Measurements from ENCODE around the gene FNDC3B. TPM values are rescaled to one million over a fixed set of nuclear protein-coding genes. Genes with fewer than 3 reads are reported as not detected.

Gene FNDC3B
- total and polyA plus RNA-seq, 2 donors (not counting 1 experiment from before 2014, with no cell fraction given) = 1.2 to 9.2 TPM

DNA sequence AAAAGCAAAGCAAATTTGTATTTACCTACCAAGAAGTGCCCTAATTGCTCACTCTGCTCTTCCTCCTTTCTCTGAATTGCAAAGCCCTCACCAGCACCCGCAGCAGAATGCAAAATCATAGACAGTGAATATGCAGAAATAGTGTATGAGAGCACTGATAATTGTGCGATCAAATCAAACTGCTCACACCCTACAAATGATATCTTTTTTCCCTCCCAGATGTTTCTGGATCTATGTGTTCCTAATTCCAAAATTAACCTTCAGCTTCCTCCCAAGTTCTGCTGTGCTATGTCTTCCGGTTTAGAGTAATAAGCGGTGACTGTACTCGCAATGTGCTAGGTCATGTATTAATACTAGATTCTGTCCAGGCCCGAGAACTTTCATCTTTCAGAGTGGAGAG lies 405.4 kb downstream of the FNDC3B start:
- Histone ChIP-seq H3K4me3 (ENCODE audit: control extremely low read depth in 1 of 5, extremely low read depth in 1 of 5, insufficient read depth in 1 of 5, low read depth in 2 of 5, low read length in 4 of 5) (no peak overlapping the region), H3K79me2 (ENCODE audit: control insufficient read depth, insufficient read depth, low read length) (no peaks in the 10 kb centered on the region), H3K36me3 (replicated peaks in 1 of 2; ENCODE audit: control extremely low read depth in 1 of 2, control insufficient read depth in 1 of 2, extremely low read depth in 1 of 2, insufficient read depth in 2 of 2, low read length in 1 of 2) (no peaks in the 10 kb centered on the region), H3K27ac (ENCODE audit: low read length in 2 of 2) (no peak overlapping the region), H2AFZ (ENCODE audit: insufficient read depth, low read depth, low read length, poor library complexity, severe bottlenecking) (no peak overlapping the region), H3K27me3 (replicated peaks in 1 of 4; ENCODE audit: control extremely low read depth in 1 of 4, control insufficient read depth in 3 of 4, insufficient read depth in 4 of 4, low read length in 3 of 4) (peaks cover 0 to 30% (median 24%) of the 10 kb centered on the region in 4 experiments), H4K20me1 (ENCODE audit: control insufficient read depth, insufficient read depth, low read length, poor library complexity, severe bottlenecking) (no peaks in the 10 kb centered on the region), H3K9ac (ENCODE audit: low read length) (no peak overlapping the region), H3K9me3 (ENCODE audit: control extremely low read depth in 1 of 3, control insufficient read depth in 2 of 3, insufficient read depth in 1 of 3, low read length in 2 of 3) (peaks cover 0 to 22% (median 1%) of the 10 kb centered on the region in 3 donors), H3K4me2 (replicated peaks; ENCODE audit: low read depth, low read length, poor library complexity, severe bottlenecking) (no peak overlapping the region), H3K4me1 (ENCODE audit: control insufficient read depth in 2 of 2, insufficient read depth in 2 of 2, low read length in 2 of 2) (peaks cover 7 to 28% of the 10 kb centered on the region in 2 donors)
- Mint-ChIP-seq H3K27me3 (peaks cover 59% of the 10 kb centered on the region), H3K27ac (no peak overlapping the region), H3K4me3 (no peak overlapping the region), H3K9me3 (ENCODE audit: insufficient read depth) (no peaks in the 10 kb centered on the region), H3K4me1 (peaks cover 18% of the 10 kb centered on the region)
- ATAC-seq (ENCODE audit: low read depth) = no peak
- intact Hi-C loops (cut with micrococcal nuclease) = no loop called here
- 94% methylated on average over 5 of the region's 6 CpGs for WGBS (ENCODE audit: insufficient coverage)
- ChIA-PET CTCF (interaction anchor here (1.2 kb wide), 1 partner anchor 14 kb away, joined by 3 read pairs; no protein-coding TSS in a partner anchor), POLR2A (no interaction called here)
- DNase-seq = no peak
- no peak for TF ChIP-seq EZH2 (IDR thresholded peaks at IDR 0.05; ENCODE audit: borderline replicate concordance, insufficient read depth, low read depth, low read length, poor library complexity, severe bottlenecking)
- TF ChIP-seq, protein P1, sequence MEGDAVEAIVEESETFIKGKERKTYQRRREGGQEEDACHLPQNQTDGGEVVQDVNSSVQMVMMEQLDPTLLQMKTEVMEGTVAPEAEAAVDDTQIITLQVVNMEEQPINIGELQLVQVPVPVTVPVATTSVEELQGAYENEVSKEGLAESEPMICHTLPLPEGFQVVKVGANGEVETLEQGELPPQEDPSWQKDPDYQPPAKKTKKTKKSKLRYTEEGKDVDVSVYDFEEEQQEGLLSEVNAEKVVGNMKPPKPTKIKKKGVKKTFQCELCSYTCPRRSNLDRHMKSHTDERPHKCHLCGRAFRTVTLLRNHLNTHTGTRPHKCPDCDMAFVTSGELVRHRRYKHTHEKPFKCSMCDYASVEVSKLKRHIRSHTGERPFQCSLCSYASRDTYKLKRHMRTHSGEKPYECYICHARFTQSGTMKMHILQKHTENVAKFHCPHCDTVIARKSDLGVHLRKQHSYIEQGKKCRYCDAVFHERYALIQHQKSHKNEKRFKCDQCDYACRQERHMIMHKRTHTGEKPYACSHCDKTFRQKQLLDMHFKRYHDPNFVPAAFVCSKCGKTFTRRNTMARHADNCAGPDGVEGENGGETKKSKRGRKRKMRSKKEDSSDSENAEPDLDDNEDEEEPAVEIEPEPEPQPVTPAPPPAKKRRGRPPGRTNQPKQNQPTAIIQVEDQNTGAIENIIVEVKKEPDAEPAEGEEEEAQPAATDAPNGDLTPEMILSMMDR (IDR thresholded peaks at IDR 0.05) = no peak

DNA sequence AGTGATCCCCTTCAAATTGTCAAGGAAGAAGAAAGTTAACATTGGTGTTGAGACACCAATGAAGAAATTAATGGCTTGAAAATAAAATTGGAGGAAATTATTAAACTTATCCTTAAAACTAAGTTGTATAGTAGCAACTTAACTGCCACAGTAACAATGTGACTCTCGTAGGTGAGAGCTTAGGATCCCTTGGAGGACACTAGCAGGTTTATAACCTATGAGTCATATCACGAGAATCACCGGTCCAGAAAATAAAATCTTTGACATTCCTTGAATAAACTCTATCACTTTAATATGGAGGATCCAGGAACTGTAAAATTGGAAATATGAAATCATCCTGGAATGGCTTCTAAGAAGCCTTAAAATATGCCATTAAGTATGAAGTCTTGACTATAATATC lies 406.8 kb downstream of the FNDC3B start:
- CTCF ChIA-PET = no interaction called here
- TF ChIP-seq, protein P1 (IDR thresholded peaks at IDR 0.05) = no peak
- no peak for TF ChIP-seq EZH2 (IDR thresholded peaks at IDR 0.05; ENCODE audit: borderline replicate concordance, insufficient read depth, low read depth, low read length, poor library complexity, severe bottlenecking)
- H3K27ac Mint-ChIP-seq = no peak overlapping the region
- Histone ChIP-seq H3K4me3 (ENCODE audit: control extremely low read depth in 1 of 5, extremely low read depth in 1 of 5, insufficient read depth in 1 of 5, low read depth in 2 of 5, low read length in 4 of 5) (no peak overlapping the region), H3K4me2 (replicated peaks; ENCODE audit: low read depth, low read length, poor library complexity, severe bottlenecking) (no peak overlapping the region), H3K27me3 (replicated peaks in 1 of 4; ENCODE audit: control extremely low read depth in 1 of 4, control insufficient read depth in 3 of 4, insufficient read depth in 4 of 4, low read length in 3 of 4) (peaks cover 0 to 37% (median 30%) of the 10 kb centered on the region in 4 experiments), H3K27ac (ENCODE audit: low read length in 2 of 2) (no peak overlapping the region), H2AFZ (ENCODE audit: insufficient read depth, low read depth, low read length, poor library complexity, severe bottlenecking) (no peak overlapping the region), H3K79me2 (ENCODE audit: control insufficient read depth, insufficient read depth, low read length) (no peaks in the 10 kb centered on the region), H3K9me3 (ENCODE audit: control extremely low read depth in 1 of 3, control insufficient read depth in 2 of 3, insufficient read depth in 1 of 3, low read length in 2 of 3) (peaks cover 0 to 22% (median 1%) of the 10 kb centered on the region in 3 donors), H3K4me1 (ENCODE audit: control insufficient read depth in 2 of 2, insufficient read depth in 2 of 2, low read length in 2 of 2) (peaks cover 7 to 28% of the 10 kb centered on the region in 2 donors), H3K36me3 (replicated peaks in 1 of 2; ENCODE audit: control extremely low read depth in 1 of 2, control insufficient read depth in 1 of 2, extremely low read depth in 1 of 2, insufficient read depth in 2 of 2, low read length in 1 of 2) (no peaks in the 10 kb centered on the region), H3K9ac (ENCODE audit: low read length) (no peak overlapping the region), H4K20me1 (ENCODE audit: control insufficient read depth, insufficient read depth, low read length, poor library complexity, severe bottlenecking) (no peaks in the 10 kb centered on the region)
- no CpG with 5 or more reads among the region's 3 CpGs for WGBS (ENCODE audit: insufficient coverage)
- intact Hi-C loops (cut with micrococcal nuclease) = no loop called here
- no peak overlapping the region for H3K4me3 Mint-ChIP-seq
- peaks cover 64% of the 10 kb centered on the region for H3K27me3 Mint-ChIP-seq
- ATAC-seq (ENCODE audit: low read depth) = no peak
- H3K9me3 Mint-ChIP-seq (ENCODE audit: insufficient read depth) = no peaks in the 10 kb centered on the region
- H3K4me1 Mint-ChIP-seq = peaks cover 20% of the 10 kb centered on the region
- POLR2A ChIA-PET = no interaction called here
- no peak for DNase-seq

Measured in B cell (primary cell).